GM12873 (cell line): Measurements from ENCODE around the gene SCGB1C2.
"Not testable (repeated sequence)": the region's sequence is repeated elsewhere in the genome, so short reads cannot be mapped to it uniquely, and the experiment has no call there.

Experiments
- TF ChIP-seq, protein P1 (sequence below): IDR thresholded peaks from 2 replicates; pipeline ENCODE4 v1.5.1; 2012; ENCODE audit warnings: low read depth, mild to moderate bottlenecking, moderate library complexity, low read length, control low read depth; ENCODE audit not compliant: insufficient read depth; ENCODE audit errors: missing control alignments

SCGB1C2 gene

DNA sequence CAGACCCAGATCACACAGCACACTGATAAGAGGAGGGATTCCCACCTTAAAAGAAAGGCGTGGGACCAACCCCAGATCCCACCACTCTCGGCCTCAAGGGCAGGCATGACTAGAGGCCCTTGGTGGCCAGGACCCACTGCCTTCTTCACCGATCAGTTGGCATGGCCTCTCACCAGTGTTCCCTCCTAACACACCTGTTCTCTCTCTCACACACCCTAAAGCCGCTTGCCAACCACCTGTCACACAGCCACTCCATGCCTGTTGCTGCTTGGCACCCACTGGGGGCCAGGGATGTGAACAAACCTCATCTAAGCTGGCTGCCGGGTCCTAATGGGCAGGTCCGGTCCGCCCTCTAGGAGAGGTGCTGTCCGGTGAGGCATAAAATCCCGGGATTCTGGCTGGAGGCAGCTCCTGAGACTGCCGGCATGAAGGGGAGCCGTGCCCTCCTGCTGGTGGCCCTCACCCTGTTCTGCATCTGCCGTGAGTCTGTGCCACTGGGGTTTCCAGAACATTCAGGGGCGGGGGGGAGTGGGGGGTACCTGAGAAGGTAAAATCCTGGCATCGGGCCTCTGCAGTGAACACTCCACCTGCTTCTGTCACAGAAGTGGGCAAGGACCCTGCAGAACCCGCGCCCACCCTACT is at the start of gene SCGB1C2:
Gene SCGB1C2, plus strand, starts transcription at position 404 of the 642 bp plus-strand sequence. Its CDS starts 22 bp downstream, at position 426.
- TF ChIP-seq, protein P1, sequence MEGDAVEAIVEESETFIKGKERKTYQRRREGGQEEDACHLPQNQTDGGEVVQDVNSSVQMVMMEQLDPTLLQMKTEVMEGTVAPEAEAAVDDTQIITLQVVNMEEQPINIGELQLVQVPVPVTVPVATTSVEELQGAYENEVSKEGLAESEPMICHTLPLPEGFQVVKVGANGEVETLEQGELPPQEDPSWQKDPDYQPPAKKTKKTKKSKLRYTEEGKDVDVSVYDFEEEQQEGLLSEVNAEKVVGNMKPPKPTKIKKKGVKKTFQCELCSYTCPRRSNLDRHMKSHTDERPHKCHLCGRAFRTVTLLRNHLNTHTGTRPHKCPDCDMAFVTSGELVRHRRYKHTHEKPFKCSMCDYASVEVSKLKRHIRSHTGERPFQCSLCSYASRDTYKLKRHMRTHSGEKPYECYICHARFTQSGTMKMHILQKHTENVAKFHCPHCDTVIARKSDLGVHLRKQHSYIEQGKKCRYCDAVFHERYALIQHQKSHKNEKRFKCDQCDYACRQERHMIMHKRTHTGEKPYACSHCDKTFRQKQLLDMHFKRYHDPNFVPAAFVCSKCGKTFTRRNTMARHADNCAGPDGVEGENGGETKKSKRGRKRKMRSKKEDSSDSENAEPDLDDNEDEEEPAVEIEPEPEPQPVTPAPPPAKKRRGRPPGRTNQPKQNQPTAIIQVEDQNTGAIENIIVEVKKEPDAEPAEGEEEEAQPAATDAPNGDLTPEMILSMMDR = not testable (repeated sequence)

DNA sequence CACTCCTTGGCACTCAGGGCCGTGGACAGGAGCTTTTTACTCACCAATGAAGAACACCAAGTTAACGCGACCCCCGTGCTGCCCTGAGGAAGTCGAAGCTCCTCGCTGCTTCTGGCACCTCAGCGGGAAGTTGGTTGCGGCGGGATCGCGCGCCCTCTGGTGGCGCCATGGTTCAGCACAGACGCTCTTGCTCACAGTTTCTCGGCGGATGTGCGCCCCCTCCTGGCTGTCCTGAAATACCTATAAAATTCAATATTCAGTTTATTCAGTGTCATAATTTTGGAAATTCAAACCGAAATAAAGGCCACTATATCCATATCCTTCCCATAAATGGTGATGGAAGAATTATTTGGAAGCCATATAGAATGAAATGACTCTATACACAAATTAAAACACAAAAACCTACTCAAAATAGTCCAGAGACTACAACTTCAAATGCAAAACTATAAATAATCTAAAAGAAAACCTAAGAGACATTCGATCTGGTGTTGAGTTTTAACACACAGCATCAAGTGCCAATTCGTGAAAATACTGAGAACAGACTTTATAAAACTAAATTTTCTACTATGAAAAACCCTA is 18.9 kb upstream of the SCGB1C2 start:
- TF ChIP-seq, protein P1 = peak; percentile 49

DNA sequence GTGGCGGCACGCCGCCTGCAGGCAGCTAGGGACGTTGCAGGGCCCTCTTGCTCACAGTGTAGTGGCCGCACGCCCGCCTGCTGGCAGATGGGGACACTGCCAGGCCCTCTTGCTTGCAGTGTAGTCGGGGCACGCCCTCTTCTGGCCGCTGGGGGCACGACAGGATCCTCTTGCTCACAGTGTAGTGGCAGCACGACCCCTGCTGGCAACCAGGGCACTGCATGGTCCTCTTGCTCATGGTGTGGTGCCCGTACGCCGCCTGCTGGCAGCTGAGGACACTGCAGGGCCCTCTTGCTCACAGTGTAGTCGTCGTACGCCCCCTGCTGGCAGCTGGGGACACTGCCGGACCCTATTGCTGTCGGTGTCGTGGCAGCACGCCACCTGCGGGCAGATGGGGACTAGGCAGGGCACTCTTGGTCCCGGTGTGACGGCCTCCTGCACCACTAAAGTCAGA is 3.0 kb upstream of the SCGB1C2 start:
- TF ChIP-seq, protein P1 = peak; percentile 38

DNA sequence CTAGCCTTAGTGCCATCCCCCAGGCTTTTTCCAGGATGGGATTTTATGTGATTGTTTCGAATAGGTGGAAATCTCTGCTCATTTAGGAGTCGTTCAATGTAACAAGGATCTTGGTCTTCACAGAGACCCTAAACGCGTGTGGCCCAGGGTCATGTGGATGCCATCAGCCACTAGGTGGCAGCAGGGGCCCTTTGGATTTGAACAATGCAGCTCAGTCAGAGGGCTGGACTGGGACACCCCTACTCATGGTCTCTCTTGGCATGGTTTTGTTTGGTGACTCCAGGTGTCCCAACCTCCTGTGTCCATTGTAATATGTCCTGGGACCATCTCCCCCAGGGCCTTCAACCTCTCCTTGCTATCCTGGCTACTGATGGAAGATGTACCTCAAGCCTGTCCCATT is 838 bp upstream of the SCGB1C2 start:
- TF ChIP-seq, protein P1 = peak; percentile 37

DNA sequence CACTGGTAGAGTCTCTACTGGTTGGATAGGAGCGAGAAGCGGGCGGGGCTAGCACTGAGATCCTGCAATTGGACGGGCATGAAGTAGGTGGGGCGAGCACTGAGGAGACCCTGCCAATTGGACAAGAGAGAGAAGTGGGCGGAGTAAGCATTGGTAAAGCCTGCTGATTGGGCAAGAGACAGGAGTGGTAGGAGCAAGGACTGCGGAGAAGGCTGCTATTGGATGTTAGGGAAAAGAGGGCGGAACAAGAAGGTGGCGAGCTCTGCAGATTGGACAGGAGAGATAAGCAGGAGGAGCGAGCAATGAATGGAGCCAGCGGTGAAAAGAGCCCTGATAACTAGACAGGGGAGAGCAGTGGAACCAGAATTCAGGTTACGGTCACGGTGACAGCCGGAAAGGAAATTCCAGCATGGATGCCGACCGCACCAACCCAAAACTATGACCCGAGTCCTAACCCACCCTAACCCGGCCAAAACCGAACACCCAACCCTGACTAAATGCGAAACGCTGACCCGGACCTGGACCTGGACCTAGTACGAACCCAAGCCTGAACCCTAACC is 4.8 kb downstream of the SCGB1C2 start:
- TF ChIP-seq, protein P1 = no peak

DNA sequence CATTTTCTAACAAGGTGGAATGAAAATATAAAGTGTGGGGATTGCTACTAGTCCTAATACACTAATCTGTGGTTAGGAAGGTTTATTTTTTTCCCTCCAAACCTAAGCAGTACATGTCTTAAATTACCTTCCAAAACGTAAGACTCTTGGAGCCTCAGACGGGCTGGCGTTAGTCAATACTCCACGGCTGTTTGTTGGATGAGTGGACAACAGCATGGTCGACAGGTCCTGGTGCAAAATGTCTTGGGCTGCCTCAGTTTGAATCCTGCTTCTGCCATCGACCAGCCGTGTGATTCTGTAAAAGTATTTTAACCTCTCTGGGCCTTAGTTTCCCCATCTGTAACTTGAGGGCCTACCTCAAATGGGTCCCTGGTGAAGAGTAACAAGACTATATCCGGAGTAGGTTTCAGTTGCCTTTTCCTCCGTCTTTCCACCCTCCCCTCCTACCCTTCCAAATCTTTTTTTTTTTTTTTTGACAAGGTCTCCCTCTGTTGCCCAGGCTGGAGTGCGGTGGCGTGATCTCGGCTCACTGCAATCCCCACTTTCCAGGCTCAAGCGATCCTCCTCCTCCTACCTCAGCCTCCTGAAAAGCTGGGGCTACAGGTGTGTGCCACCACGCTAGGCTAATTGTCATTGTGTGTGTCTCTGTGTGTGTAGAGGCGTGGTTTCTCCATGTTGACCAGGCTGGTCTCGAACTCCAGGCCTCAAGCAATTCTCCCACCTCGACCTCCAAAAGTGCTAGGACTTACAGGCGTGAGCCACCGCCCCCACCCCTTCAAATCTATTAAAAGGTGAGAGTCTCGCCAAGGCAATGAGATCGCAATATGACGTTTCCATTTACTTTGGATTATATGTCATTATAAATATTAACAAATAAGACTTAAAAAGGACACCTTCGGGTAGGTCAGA is 5.8 kb downstream of the SCGB1C2 start:
- TF ChIP-seq, protein P1 = no peak
